HEK293 (cell line): ENCODE measurements around the gene SSTR5.

ENCODE experiments used
- CTCF ChIA-PET: fragments of 350-600 bp; formaldehyde crosslinking; extraction: SDS; loops from one replicate; lab custom pipeline; 2021; ENCODE audit warnings: antibody characterized with exemption; lab: Yijun Ruan, JAX
- POLR2A ChIA-PET: fragments of 300-600 bp; formaldehyde crosslinking; extraction: SDS; loops from one replicate; lab custom pipeline; 2020; ENCODE audit warnings: antibody characterized with exemption, inconsistent platforms; lab: Yijun Ruan, JAX
- H3K27ac ChIP-seq: fragments of 200-500 bp; sonication (Bioruptor generic); 2 replicates; pipeline ENCODE4 v1.5.1; 2014; ENCODE audit warnings: low read depth, low read length, control low read depth, inconsistent platforms; ENCODE audit errors: extremely low read depth
- H3K36me3 ChIP-seq, 2 experiments: fragments of 200-500 bp in 1 of 2; sonication (Bioruptor generic) in 1 of 2; 1 replicate in 1 of 2; 2 replicates in 1 of 2; pipeline ENCODE4 v1.5.1; 2014 to 2017; ENCODE audit warnings: inconsistent platforms in 2 of 2, low read length in 2 of 2; ENCODE audit not compliant: control insufficient read depth in 2 of 2, insufficient read depth in 1 of 2
- H3K4me1 ChIP-seq: fragments of 200-500 bp; sonication (Bioruptor generic); 2 replicates; pipeline ENCODE4 v1.5.1; 2014; ENCODE audit warnings: mild to moderate bottlenecking, low read length, inconsistent platforms; ENCODE audit not compliant: control insufficient read depth, insufficient read depth
- H3K4me3 ChIP-seq: 2 replicates; pipeline ENCODE4 v1.5.1; 2011; ENCODE audit warnings: low read depth, mild to moderate bottlenecking, control low read depth, low read length, moderate library complexity
- H3K9me3 ChIP-seq: fragments of 200-500 bp; sonication (Bioruptor generic); 2 replicates; pipeline ENCODE4 v1.5.1; 2014; ENCODE audit warnings: low read depth, low read length, inconsistent platforms; ENCODE audit not compliant: control insufficient read depth, insufficient read depth
- BCL11B ChIP-seq: fragments of 450-650 bp; formaldehyde crosslinking; IDR thresholded peaks from 2 replicates; pipeline ENCODE4 v1.5.1; 2016; ENCODE audit warnings: low read depth, missing biosample characterization, missing genetic modification characterization
- BCL6B ChIP-seq: fragments of 450-650 bp; formaldehyde crosslinking; IDR thresholded peaks from 2 replicates; pipeline ENCODE4 v1.5.1; 2017; ENCODE audit warnings: missing biosample characterization, missing genetic modification characterization
- CTCF ChIP-seq: fragments of 450-650 bp; formaldehyde crosslinking; IDR thresholded peaks from 2 replicates; pipeline ENCODE4 v1.5.1; 2016; ENCODE audit warnings: missing biosample characterization, missing genetic modification characterization
- GLI4 ChIP-seq: fragments of 450-650 bp; formaldehyde crosslinking; IDR thresholded peaks from 2 replicates; pipeline ENCODE4 v1.5.1; 2016; ENCODE audit warnings: missing biosample characterization, missing genetic modification characterization
- KLF17 ChIP-seq: fragments of 450-650 bp; formaldehyde crosslinking; IDR thresholded peaks from 2 replicates; pipeline ENCODE4 v1.5.1; 2016; ENCODE audit warnings: missing biosample characterization, missing genetic modification characterization
- REST ChIP-seq: fragments of 450-650 bp; formaldehyde crosslinking; IDR thresholded peaks from 2 replicates; pipeline ENCODE4 v1.5.1; 2016; ENCODE audit warnings: missing biosample characterization, missing genetic modification characterization
- SALL2 ChIP-seq: fragments of 450-650 bp; formaldehyde crosslinking; IDR thresholded peaks from 2 replicates; pipeline ENCODE4 v1.5.0; 2017; ENCODE audit warnings: missing biosample characterization, mild to moderate bottlenecking, missing genetic modification characterization, borderline replicate concordance
- ZBTB17 ChIP-seq: fragments of 450-650 bp; formaldehyde crosslinking; IDR thresholded peaks from 2 replicates; pipeline ENCODE4 v1.5.1; 2016; ENCODE audit warnings: missing biosample characterization, missing genetic modification characterization
- ZFP3 ChIP-seq: fragments of 450-650 bp; formaldehyde crosslinking; IDR thresholded peaks from 2 replicates; pipeline ENCODE4 v1.5.1; 2016; ENCODE audit warnings: low read depth, missing biosample characterization, missing genetic modification characterization
- ZFP37 ChIP-seq: fragments of 450-650 bp; formaldehyde crosslinking; IDR thresholded peaks from 2 replicates; pipeline ENCODE4 v1.5.1; 2016; ENCODE audit warnings: missing biosample characterization, missing genetic modification characterization
- ZFP41 ChIP-seq: fragments of 450-650 bp; formaldehyde crosslinking; IDR thresholded peaks from 2 replicates; pipeline ENCODE4 v1.5.1; 2016; ENCODE audit warnings: missing biosample characterization, missing genetic modification characterization, borderline replicate concordance
- ZNF155 ChIP-seq: fragments of 450-650 bp; formaldehyde crosslinking; IDR thresholded peaks from 2 replicates; pipeline ENCODE4 v1.5.1; 2016; ENCODE audit warnings: missing biosample characterization, missing genetic modification characterization
- ZNF184 ChIP-seq: fragments of 450-650 bp; IDR thresholded peaks from 2 replicates; pipeline ENCODE4 v1.5.1; 2018; ENCODE audit warnings: missing biosample characterization, mild to moderate bottlenecking, missing genetic modification characterization
- ZNF223 ChIP-seq: fragments of 450-650 bp; formaldehyde crosslinking; IDR thresholded peaks from 2 replicates; pipeline ENCODE4 v1.5.1; 2016; ENCODE audit warnings: missing biosample characterization, missing genetic modification characterization
- ZNF274 ChIP-seq, 2 experiments: fragments of 200-500 bp in 1 of 2; fragments of 450-650 bp in 1 of 2; sonication (Bioruptor generic) in 1 of 2; formaldehyde crosslinking in 1 of 2; IDR thresholded peaks; 2 replicates each; pipeline versions ENCODE4 v1.5.1 to v1.6.1; 2014 to 2016; ENCODE audit warnings: borderline replicate concordance in 1 of 2, inconsistent platforms in 1 of 2, low read length in 1 of 2, missing biosample characterization in 1 of 2, missing genetic modification characterization in 1 of 2
- ZNF311 ChIP-seq: fragments of 450-650 bp; formaldehyde crosslinking; IDR thresholded peaks from 2 replicates; pipeline ENCODE4 v1.5.1; 2017; ENCODE audit warnings: missing biosample characterization, missing genetic modification characterization, borderline replicate concordance
- ZNF366 ChIP-seq: fragments of 450-650 bp; formaldehyde crosslinking; conservative IDR thresholded peaks from 2 replicates; pipeline ENCODE4 v1.5.1; 2016; ENCODE audit warnings: missing biosample characterization, missing genetic modification characterization
- ZNF416 ChIP-seq: fragments of 450-650 bp; formaldehyde crosslinking; IDR thresholded peaks from 2 replicates; pipeline ENCODE4 v1.5.1; 2016; ENCODE audit warnings: missing biosample characterization, missing genetic modification characterization
- ZNF510 ChIP-seq: fragments of 450-650 bp; formaldehyde crosslinking; IDR thresholded peaks from 2 replicates; pipeline ENCODE4 v1.5.1; 2018; ENCODE audit warnings: mild to moderate bottlenecking, missing genetic modification characterization, missing biosample characterization; ENCODE audit not compliant: insufficient replicate concordance
- ZNF548 ChIP-seq: fragments of 450-650 bp; formaldehyde crosslinking; IDR thresholded peaks from 2 replicates; pipeline ENCODE4 v1.5.1; 2016; ENCODE audit warnings: missing biosample characterization, missing genetic modification characterization
- ZNF561 ChIP-seq: fragments of 450-650 bp; IDR thresholded peaks from 2 replicates; pipeline ENCODE4 v1.5.1; 2018; ENCODE audit warnings: missing biosample characterization, missing genetic modification characterization, borderline replicate concordance
- ZNF704 ChIP-seq: fragments of 450-650 bp; formaldehyde crosslinking; IDR thresholded peaks from 2 replicates; pipeline ENCODE4 v1.5.1; 2016; ENCODE audit warnings: missing biosample characterization, missing genetic modification characterization
- ZNF837 ChIP-seq: fragments of 450-650 bp; formaldehyde crosslinking; IDR thresholded peaks from 2 replicates; pipeline ENCODE4 v1.5.1; 2016; ENCODE audit warnings: missing biosample characterization, missing genetic modification characterization
- ZSCAN16 ChIP-seq: fragments of 450-650 bp; formaldehyde crosslinking; IDR thresholded peaks from 2 replicates; pipeline ENCODE4 v1.5.1; 2016; ENCODE audit warnings: missing biosample characterization, missing genetic modification characterization
- ZSCAN23 ChIP-seq: fragments of 450-650 bp; formaldehyde crosslinking; IDR thresholded peaks from 2 replicates; pipeline ENCODE4 v1.5.1; 2016; ENCODE audit warnings: missing biosample characterization, missing genetic modification characterization
- ZSCAN5A ChIP-seq: fragments of 450-650 bp; formaldehyde crosslinking; IDR thresholded peaks from 2 replicates; pipeline ENCODE4 v1.5.1; 2016; ENCODE audit warnings: missing biosample characterization, missing genetic modification characterization

Gene SSTR5

GRCh38 chr16:1032607-1033006, 39.9 kb upstream of the SSTR5 start:
- POLR2A ChIA-PET: no interaction called here
- CTCF ChIA-PET: no interaction called here

GRCh38 chr16:1033128-1033679, 39.3 kb upstream of the SSTR5 start:
- Histone ChIP-seq H3K36me3 (no peaks in the 10 kb centered on the region), H3K4me1 (no peaks in the 10 kb centered on the region; the same call in 1 of the 2 replicates), H3K27ac (no peak overlapping the region), H3K4me3 (no peak overlapping the region), H3K9me3 (no peaks in the 10 kb centered on the region)
- CTCF ChIA-PET: no interaction called here
- POLR2A ChIA-PET: no interaction called here
- TF ChIP-seq ZSCAN23 (no peak), KLF17 (tag by site-specific recombination) (no peak), CTCF (tag by site-specific recombination) (no peak), ZNF184 (tag by site-specific recombination) (no peak), REST (tag by site-specific recombination) (no peak), GLI4 (tag by site-specific recombination) (no peak), ZNF155 (tag by site-specific recombination) (no peak), ZSCAN16 (no peak), ZBTB17 (tag by site-specific recombination) (peak; percentile 100), ZFP41 (tag by site-specific recombination) (no peak), ZNF837 (no peak), ZNF510 (tag by site-specific recombination) (no peak), ZNF548 (tag by site-specific recombination) (0 out of 2 replicates have a peak, but pooled peaks have one; percentile 9), ZSCAN5A (tag by site-specific recombination) (no peak), ZNF274 (IDR thresholded peaks at IDR 0.05; ENCODE audit: low read length) (no peak), ZNF274 (tag by site-specific recombination; IDR thresholded peaks at IDR 0.05; ENCODE audit: borderline replicate concordance) (0 out of 2 replicates have a peak, but pooled peaks have one; percentile 16), ZNF223 (tag by site-specific recombination) (no peak)

More at GRCh38 chr16:1032607-1033006, 39.9 kb upstream of the SSTR5 start:
- Histone ChIP-seq H3K27ac (no peak overlapping the region), H3K9me3 (no peaks in the 10 kb centered on the region), H3K4me1 (no peaks in the 10 kb centered on the region; the same call in 1 of the 2 replicates), H3K36me3 (no peaks in the 10 kb centered on the region), H3K4me3 (no peak overlapping the region)
- TF ChIP-seq BCL6B (tag by site-specific recombination): no peak
- TF ChIP-seq ZNF704: 0 out of 2 replicates have a peak, but pooled peaks have one; percentile 36
- TF ChIP-seq ZNF416 (tag by site-specific recombination): no peak
- 0 out of 2 replicates have a peak, but pooled peaks have one; percentile 52 for TF ChIP-seq ZNF311 (tag by site-specific recombination)
- peak; percentile 95 for TF ChIP-seq ZNF366 (tag by site-specific recombination)
- TF ChIP-seq ZFP37 (tag by site-specific recombination): no peak
- no peak for TF ChIP-seq ZNF561
- 0 out of 2 replicates have a peak, but pooled peaks have one; percentile 8 for TF ChIP-seq ZFP3 (tag by site-specific recombination)
- 0 out of 2 replicates have a peak, but pooled peaks have one; percentile 67 for TF ChIP-seq SALL2
- TF ChIP-seq BCL11B (tag by site-specific recombination): peak; percentile 59; the same call in 1 of the 2 replicates
